Glutamatergic neuron (in vitro differentiated cells): ENCODE measurements around the gene CRYBG2. TPM values are rescaled to one million over a fixed set of nuclear protein-coding genes. Genes with fewer than 3 reads are reported as not detected.

Experiments used
- DNase-seq: peaks from one replicate; pipeline ENCODE4 v3.0.0; 2022
- H3K27ac Mint-ChIP-seq: one replicate; pipeline ENCODE4 v1.8.0; 2020; ENCODE audit warnings: mild to moderate bottlenecking, mixed read lengths, inconsistent platforms; ENCODE audit not compliant: unreplicated experiment
- H3K27me3 Mint-ChIP-seq: one replicate; pipeline ENCODE4 v1.8.0; 2020; ENCODE audit warnings: mild to moderate bottlenecking, moderate library complexity, mixed read lengths, inconsistent platforms; ENCODE audit not compliant: unreplicated experiment
- H3K36me3 Mint-ChIP-seq: one replicate; pipeline ENCODE4 v1.8.0; 2020; ENCODE audit warnings: mild to moderate bottlenecking, mixed read lengths, inconsistent platforms; ENCODE audit not compliant: unreplicated experiment
- H3K4me1 Mint-ChIP-seq: one replicate; pipeline ENCODE4 v1.8.0; 2020; ENCODE audit warnings: mild to moderate bottlenecking, low read depth, mixed read lengths, inconsistent platforms; ENCODE audit not compliant: unreplicated experiment
- H3K4me3 Mint-ChIP-seq: one replicate; pipeline ENCODE4 v1.8.0; 2020; ENCODE audit warnings: mild to moderate bottlenecking, mixed read lengths, inconsistent platforms; ENCODE audit not compliant: unreplicated experiment
- H3K9me3 Mint-ChIP-seq: one replicate; pipeline ENCODE4 v1.8.0; 2020; ENCODE audit warnings: mild to moderate bottlenecking, moderate library complexity, mixed read lengths, inconsistent platforms; ENCODE audit not compliant: unreplicated experiment
- CTCF ChIP-seq: fragments of 200-600 bp; sonication (generic); IDR thresholded peaks from one replicate; pipeline ENCODE4 v1.5.0; 2021; ENCODE audit not compliant: partially characterized antibody, unreplicated experiment
- total RNA-seq: library from RNA; stranded (reverse); fragmentation: NEBNext Ultra II Directional; extraction: Animal tissue kit (Norgen Biotek cat#: 25700); gene quantifications from one replicate; pipeline ENCODE4 v1.2.1, GENCODE V29; 2021; ENCODE audit not compliant: unreplicated experiment

Gene CRYBG2
- total RNA-seq, 1 donor from 2014 or later = 2.2 TPM

GRCh38 chr1:26353210-26353859 lies 595 bp downstream of the CRYBG2 start:
- H3K9me3 Mint-ChIP-seq = peaks cover 3% of the 10 kb centered on the region
- H3K36me3 Mint-ChIP-seq = no peaks in the 10 kb centered on the region
- peak overlapping the region; percentile 15 for H3K27ac Mint-ChIP-seq
- H3K4me1 Mint-ChIP-seq = peaks cover 5% of the 10 kb centered on the region
- no peak overlapping the region for H3K4me3 Mint-ChIP-seq
- TF ChIP-seq CTCF = no peak
- no peak for DNase-seq
- H3K27me3 Mint-ChIP-seq = peaks cover 3% of the 10 kb centered on the region

- H3K4me3 Mint-ChIP-seq = no peak overlapping the region
- no peaks in the 10 kb centered on the region for H3K36me3 Mint-ChIP-seq
- no peak for TF ChIP-seq CTCF
- H3K27ac Mint-ChIP-seq = peak overlapping the region; percentile 30
- peaks cover 3% of the 10 kb centered on the region for H3K9me3 Mint-ChIP-seq
- H3K27me3 Mint-ChIP-seq = peaks cover 3% of the 10 kb centered on the region
- H3K4me1 Mint-ChIP-seq = peaks cover 5% of the 10 kb centered on the region
- no peak for DNase-seq
Measured at GRCh38 chr1:26352338-26352679, 1.6 kb downstream of the CRYBG2 start.

- Mint-ChIP-seq H3K36me3 (no peaks in the 10 kb centered on the region), H3K4me3 (no peak overlapping the region), H3K9me3 (peaks cover 3% of the 10 kb centered on the region), H3K4me1 (peaks cover 5% of the 10 kb centered on the region), H3K27ac (no peak overlapping the region), H3K27me3 (peaks cover 3% of the 10 kb centered on the region)
- TF ChIP-seq CTCF = no peak
- no peak for DNase-seq
Measured at GRCh38 chr1:26351590-26352337, 2.2 kb downstream of the CRYBG2 start.

- peaks cover 5% of the 10 kb centered on the region for H3K4me1 Mint-ChIP-seq
- H3K36me3 Mint-ChIP-seq = no peaks in the 10 kb centered on the region
- peaks cover 3% of the 10 kb centered on the region for H3K9me3 Mint-ChIP-seq
- peaks cover 3% of the 10 kb centered on the region for H3K27me3 Mint-ChIP-seq
- no peak for DNase-seq
- H3K4me3 Mint-ChIP-seq = no peak overlapping the region
- no peak for TF ChIP-seq CTCF
- no peak overlapping the region for H3K27ac Mint-ChIP-seq
Measured at GRCh38 chr1:26350701-26351589, 3.0 kb downstream of the CRYBG2 start.
